MV-4-11 (cell line): ENCODE results near the gene PXK.
A peak's percentile ranks its signal among the peaks of the same experiment; 100 is the strongest.

ENCODE experiments used
- DNase-seq: peaks from one replicate; lab custom pipeline; 2025; lab: John Stamatoyannopoulos, UW

The PXK gene

DNA sequence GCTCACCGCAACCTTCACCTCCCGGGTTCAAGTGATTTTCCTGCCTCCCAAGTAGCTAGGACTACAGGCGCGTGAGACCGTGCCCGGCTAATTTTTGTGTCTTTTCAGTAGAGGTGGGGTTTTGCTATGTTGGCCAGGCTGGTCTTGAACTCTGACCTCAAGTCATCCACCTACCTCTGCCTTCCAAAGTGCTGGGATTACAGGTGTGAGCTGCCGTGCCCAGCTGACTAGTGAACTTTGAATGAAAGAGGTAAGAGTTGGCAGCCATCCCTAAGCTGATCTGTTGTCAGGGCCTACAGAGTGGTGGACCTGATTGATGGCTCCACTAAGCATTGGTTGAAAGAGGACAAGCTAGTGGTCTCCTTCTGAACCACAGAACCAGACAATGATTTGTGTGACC is 15.3 kb downstream of the PXK start:
- DNase-seq: no peak

DNA sequence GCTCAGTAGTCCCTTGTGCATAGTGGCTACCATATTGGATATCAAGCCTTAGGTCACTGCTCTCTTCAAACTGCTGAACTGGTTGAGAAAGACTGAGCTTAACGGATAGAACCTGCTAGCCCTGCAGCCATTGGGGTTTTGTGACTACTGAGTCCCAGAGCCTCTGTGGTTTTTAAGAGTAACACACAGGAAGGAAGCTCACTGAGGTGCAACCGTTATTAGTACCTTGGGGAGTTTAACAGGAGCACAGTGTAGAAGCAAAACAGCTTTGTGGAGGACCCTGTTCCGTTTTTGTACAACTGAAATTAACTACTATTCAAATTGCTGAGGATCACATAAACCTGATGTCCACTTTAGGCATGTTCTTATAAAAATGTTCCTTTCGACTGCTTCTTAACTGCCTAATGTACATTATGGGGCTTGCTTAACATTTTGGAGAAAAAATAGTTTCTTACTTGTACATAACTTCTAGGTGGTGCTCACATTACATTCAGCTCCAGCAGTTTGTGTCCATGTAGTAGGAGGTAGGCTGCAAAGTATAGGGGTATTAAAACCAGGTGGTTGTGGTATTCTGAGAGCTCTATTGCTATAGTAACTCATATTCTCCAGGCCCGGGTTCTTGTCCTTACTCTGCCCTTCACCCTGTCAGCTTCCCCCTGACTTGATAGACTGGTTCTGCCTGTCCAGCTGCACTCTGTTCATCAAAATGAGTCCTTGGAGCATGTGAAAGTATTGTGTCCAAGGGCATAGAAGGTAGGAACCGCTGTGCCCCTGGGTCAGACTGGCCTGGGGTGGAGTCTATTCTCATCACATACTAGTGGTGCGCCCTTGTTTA is 17.3 kb downstream of the PXK start:
- DNase-seq: peak; percentile 80

- peak; percentile 76 for DNase-seq
Observed at GRCh38 chr3:58350627-58351013, 17.9 kb downstream of the PXK start.

DNA sequence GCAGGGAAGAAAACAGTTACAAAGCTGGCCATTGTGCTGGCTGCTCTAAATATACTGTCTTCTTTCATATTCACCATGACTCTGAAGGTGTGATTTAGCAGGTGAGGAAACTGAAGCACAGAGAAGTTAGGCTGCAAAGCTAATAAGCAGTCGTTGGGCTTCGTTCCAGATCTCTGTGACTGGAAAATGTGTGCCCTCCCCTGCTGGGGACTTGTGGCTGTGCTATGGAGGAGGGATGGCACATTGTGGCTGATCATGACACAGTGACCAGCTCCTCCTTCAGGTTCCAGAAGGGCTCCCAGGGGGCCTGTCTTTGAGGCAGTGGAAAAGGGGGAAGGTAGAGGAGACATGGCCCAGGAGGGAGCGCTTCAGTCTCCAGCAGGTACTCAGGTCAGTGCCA is 19.2 kb downstream of the PXK start:
- DNase-seq: peak; percentile 32

DNA sequence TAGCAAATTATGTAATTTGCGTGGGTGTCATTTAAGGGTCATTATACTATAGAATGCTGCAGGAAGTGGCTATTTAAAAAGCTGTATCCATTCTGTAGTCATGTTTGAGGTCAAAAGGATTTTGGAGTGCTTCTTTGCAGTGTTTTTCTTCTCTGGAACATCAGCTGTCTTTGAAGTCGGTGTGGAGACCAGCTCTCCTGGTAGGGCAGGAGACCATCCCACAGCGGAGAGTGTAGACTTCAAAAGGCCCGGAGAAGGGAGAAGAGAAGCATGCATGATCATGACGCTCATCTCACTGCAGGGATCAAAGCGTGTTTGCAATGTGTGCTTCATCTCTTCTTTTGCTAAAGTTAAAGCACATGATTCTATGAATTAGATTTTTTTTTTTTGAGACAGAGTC is 19.9 kb downstream of the PXK start:
- DNase-seq: peak; percentile 53

DNA sequence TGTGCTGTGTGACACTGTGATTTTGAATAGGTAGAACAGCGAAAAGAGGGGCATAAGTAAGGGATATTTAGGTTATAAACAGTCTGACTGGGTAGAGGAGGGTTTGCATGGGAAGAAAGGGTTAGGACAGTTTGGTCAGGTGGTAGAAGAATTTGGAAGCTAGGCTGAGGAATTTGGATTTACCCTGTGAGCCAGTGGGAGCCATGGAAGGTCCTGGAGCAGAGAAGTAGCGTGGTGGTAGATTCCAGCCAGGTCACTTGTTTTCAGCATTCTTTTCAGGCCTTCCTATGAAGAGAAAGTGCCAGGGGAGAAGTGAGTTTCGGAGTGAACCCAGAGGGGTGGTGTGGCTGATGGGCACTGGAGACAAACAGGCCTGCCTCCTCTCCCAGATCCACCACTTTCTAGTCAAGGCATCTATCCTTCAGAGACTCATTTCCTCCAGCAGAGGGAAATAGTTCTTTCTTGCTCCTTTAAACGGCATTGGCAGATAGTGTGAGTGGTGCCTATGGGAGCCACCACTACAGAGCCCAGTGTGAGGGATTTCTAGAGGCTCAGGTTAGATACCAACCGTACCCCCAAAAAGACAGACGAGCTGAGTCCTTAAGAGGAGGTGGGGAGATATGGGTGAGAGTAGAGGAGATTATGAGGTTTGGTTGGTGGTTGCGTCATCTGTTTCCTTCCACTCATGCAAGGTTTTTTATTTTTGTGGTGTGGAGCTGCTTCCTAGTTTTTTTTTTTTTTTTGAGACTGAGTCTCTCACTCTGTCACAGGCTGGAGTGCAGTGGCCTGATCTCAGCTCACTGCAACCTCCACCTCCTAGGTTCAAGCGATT is 21.2 kb downstream of the PXK start:
- DNase-seq: peak; percentile 94

DNA sequence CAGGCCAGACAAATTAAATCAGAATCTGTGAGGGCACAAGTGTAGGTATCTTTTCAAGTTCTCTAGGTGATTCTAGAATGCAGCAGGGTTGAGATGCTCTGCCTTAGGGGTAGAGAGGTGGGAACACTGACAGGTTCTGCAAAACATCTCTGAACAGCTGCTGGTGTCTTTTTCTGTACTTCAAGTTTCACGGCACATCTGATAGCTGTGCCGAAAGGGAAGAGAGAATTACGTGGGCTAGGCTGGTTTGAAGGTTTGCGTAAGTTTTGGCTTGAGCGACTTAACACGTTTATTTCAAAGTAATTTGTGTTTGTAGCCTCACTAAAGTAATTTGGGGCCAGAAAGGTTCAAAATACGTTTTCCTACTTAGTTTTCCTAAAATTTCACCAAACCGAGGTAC is 22.5 kb downstream of the PXK start:
- DNase-seq: peak; percentile 88

DNA sequence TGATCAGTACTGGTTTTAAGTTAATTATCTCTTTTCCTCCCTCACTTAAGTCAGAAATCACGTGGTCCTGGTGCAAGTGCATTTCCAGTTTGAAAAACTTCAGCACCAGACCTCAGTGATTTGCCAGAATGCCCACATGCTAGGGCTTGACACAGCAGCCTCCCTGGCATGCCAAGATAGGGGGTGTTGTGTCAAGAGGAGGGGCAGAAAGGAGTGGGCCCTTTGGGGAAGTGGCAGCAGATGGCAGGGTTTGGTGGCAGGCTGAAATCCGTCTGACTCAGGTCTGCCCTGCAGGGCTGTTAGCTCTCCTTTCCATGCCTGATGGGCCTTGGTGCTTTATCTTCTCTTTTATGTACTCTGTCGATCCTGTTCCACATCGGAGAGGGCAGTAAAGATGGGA is 23.4 kb downstream of the PXK start:
- DNase-seq: peak; percentile 79

DNA sequence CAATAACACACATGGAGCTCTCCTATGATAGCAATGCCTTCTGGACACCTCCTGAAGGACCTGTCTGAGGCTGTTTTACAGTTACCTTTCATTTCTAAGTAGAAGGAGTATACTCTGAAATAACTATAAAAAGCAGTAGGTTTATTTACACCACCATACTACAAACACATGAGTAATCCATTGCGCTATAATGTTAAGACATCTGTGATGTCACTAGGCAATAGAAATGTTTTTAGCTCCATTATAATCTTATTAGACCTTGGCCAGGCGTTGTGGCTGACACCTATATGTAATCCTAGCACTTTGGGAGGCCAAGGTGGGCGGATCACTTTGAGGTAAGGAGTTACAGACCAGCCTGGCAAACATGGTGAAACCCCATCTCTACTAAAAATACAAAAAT is 24.7 kb downstream of the PXK start:
- DNase-seq: no peak

- DNase-seq: no peak
Observed at GRCh38 chr3:58358092-58358491, 25.4 kb downstream of the PXK start.

- DNase-seq: no peak
Observed at GRCh38 chr3:58358808-58359207, 26.1 kb downstream of the PXK start.

DNA sequence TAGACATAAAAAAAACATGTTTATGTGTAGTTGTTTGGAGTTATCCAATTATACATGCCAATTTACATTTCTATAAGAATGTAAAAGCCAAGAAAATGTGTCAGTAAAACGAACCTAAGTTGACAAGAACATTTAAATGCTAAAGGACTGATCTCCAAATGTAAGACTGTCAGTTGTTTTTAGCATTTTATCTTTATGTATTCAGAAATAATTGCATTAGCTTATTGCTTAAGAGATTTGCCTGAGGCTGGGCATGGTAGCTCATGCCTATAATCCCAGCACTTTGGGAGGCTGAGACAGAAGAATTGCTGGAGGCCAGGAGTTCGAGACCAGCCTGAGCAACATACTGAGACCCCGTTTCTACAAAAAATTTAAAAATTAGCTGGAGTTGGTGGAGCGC is 26.9 kb downstream of the PXK start:
- DNase-seq: no peak

- no peak for DNase-seq
Observed at GRCh38 chr3:58361866-58362265, 29.2 kb downstream of the PXK start.

GRCh38 chr3:58366699-58367098 is 34.0 kb downstream of the PXK start:
- DNase-seq: peak; percentile 64

GRCh38 chr3:58369038-58369437 is 36.3 kb downstream of the PXK start:
- DNase-seq: no peak

DNA sequence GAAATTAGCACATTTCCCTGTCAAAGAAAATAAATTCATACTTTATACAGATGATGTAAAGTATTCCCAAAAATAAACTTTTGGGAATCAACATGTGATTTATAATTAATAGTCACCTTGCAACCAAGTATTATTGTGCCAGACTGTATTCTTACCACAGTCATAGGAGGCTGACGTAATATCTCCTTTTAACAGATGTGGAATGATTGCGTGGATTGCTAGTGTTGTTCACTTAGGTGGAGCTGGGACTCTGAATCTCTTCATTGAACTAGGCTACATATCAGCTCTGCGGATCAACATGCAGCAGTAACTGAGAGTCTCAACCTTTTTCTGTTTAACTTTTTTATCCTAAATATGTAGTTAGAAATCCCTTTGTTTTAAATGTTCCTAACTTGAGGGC is 37.2 kb downstream of the PXK start:
- DNase-seq: no peak

- no peak for DNase-seq
Observed at GRCh38 chr3:58370407-58370806, 37.7 kb downstream of the PXK start.

DNA sequence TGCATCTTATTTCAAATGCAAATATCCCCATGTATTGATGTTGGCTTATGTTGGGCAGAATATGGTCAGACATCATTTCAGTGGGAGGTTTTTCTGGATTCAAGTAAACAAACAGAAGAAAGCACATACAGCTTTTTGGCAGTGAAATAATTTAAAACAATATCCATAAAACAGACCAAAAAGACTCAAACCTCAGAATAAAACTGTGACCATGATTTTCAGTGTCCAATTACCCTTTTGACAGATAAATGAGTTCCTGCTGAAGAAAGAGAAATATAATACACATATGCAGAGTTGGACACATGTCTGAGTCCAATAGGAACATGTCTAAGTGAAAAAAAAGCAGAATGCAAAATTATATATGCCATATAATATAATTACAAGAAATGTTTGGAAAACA is 39.1 kb downstream of the PXK start:
- DNase-seq: no peak

- DNase-seq: no peak
Observed at GRCh38 chr3:58375254-58375653, 42.6 kb downstream of the PXK start.

DNA sequence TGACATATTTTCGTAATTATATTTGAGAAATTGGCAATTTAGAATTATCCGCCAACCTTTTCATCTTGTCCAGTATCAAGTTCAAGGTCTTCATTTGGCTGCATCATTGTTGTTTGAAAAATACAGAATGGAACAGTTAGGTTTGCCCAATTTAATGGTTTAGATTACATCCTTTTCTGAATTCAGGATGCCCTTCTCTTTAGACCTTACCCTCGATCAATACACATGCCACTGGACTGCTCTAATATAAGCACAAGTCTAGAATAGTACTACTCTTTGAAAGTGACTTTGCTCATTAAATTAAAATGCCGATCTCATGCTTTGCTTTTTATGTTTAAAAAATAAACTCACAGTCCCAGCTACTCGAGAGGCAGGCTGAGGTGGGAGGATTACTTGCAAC is 44.5 kb downstream of the PXK start:
- no peak for DNase-seq

GRCh38 chr3:58377750-58378149 is 45.1 kb downstream of the PXK start:
- DNase-seq: no peak

DNA sequence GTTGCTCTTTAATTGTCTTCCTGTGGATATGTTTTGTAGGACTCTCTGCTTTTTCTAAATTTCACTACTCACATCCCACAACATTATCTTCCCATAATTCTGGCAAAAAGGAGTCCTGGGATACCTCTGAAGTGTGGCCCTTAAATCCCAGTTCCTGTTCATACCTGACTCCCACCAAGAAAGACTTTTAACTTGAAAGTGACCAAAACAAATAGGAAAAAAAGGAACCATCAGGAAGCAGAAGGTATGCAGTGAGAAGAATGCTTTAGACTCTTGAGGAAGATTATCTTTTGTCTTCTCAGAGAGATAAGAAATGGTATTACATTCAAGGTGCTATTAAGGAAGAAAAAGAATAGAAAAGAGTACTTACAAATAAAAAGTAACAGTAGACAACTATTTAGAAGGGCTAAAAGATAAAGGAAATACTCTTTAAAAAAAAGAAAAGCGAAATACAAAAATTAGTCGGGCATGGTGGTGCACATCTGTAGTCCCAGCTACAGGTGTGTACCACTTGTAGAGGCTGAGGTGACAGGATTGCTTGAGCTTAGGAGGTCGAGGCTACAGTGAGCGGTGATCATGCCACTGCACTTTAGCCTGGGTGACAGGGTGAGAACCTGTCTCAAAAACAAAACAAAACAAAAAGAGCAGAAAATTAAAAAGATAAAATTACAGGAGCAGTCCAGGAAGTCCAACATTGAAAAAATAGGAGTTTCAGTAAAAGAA is 46.8 kb downstream of the PXK start:
- no peak for DNase-seq

GRCh38 chr3:58383476-58383875 is 50.8 kb downstream of the PXK start:
- no peak for DNase-seq
